DMS114 treated with DMSO at 0.1 percent for 48 hours (cell line): ENCODE data around the gene CCDC157.

Experiments used
- DNase-seq: peaks from one replicate; lab custom pipeline; 2025; ENCODE audit not compliant: unreplicated experiment; lab: John Stamatoyannopoulos, UW

Gene CCDC157

GRCh38 chr22:30356449-30357235, at the start of gene CCDC157, which contains the start of gene SF3A1:
CCDC157 (plus strand) TSS chr22:30357007; CDS start chr22:30366001, 8,994 bp downstream.
SF3A1 (minus strand) TSS chr22:30356894; CDS start chr22:30356792, 102 bp downstream.
- DNase-seq = peak; percentile 70

GRCh38 chr22:30307041-30307574, 49.7 kb upstream of the CCDC157 start:
- DNase-seq = no peak

GRCh38 chr22:30308093-30308492, 48.7 kb upstream of the CCDC157 start:
- no peak for DNase-seq

GRCh38 chr22:30308518-30309230, 48.1 kb upstream of the CCDC157 start:
- no peak for DNase-seq

- no peak for DNase-seq
Measured at GRCh38 chr22:30309951-30310741, 46.7 kb upstream of the CCDC157 start.

GRCh38 chr22:30310881-30311771, 45.7 kb upstream of the CCDC157 start:
- no peak for DNase-seq

GRCh38 chr22:30312053-30312452, 44.8 kb upstream of the CCDC157 start:
- DNase-seq = no peak

GRCh38 chr22:30313527-30314363, 43.1 kb upstream of the CCDC157 start:
- DNase-seq = no peak

- DNase-seq = no peak
Measured at GRCh38 chr22:30314915-30315314, 41.9 kb upstream of the CCDC157 start.

GRCh38 chr22:30315962-30316576, 40.7 kb upstream of the CCDC157 start:
- DNase-seq = no peak

GRCh38 chr22:30317778-30318177, 39.0 kb upstream of the CCDC157 start:
- DNase-seq = no peak

GRCh38 chr22:30318799-30319419, 37.9 kb upstream of the CCDC157 start:
- DNase-seq = no peak

- no peak for DNase-seq
Measured at GRCh38 chr22:30320021-30320556, 36.7 kb upstream of the CCDC157 start.

GRCh38 chr22:30321461-30321860, 35.3 kb upstream of the CCDC157 start:
- DNase-seq = no peak

GRCh38 chr22:30323246-30323645, 33.6 kb upstream of the CCDC157 start:
- DNase-seq = no peak

- no peak for DNase-seq
Measured at GRCh38 chr22:30324014-30324730, 32.6 kb upstream of the CCDC157 start.

GRCh38 chr22:30325065-30325720, 31.6 kb upstream of the CCDC157 start:
- DNase-seq = no peak
